Thymus (tissue), 11 donors: ENCODE results near the gene NAALAD2. TPM values are rescaled to one million over a fixed set of nuclear protein-coding genes. Genes with fewer than 3 reads are reported as not detected.
"Not testable (repeated sequence)": the region's sequence is repeated elsewhere in the genome, so short reads cannot be mapped to it uniquely, and the experiment has no call there.

Experiments
- DNase-seq, 9 donors: peaks; one replicate each; pipeline ENCODE4 v3.0.0-alpha.2; 2013; ENCODE audit warnings: low spot score in 9 of 9, low read depth in 6 of 9, missing footprints in 1 of 9
- H3K27ac ChIP-seq, 2 donors: one replicate each; pipeline ENCODE4 v1.5.1; 2013; ENCODE audit warnings: control low read depth in 1 of 2, low read depth in 1 of 2, low read length in 1 of 2, mild to moderate bottlenecking in 1 of 2, moderate library complexity in 1 of 2
- H3K27me3 ChIP-seq, 2 donors: one replicate each; pipeline ENCODE4 v1.5.1; 2013; ENCODE audit warnings: low read length in 1 of 2; ENCODE audit not compliant: control insufficient read depth in 2 of 2, insufficient read depth in 1 of 2
- H3K36me3 ChIP-seq, 2 donors: one replicate each; pipeline ENCODE4 v1.5.1; 2013; ENCODE audit warnings: low read length in 1 of 2, mild to moderate bottlenecking in 1 of 2, moderate library complexity in 1 of 2; ENCODE audit not compliant: control insufficient read depth in 2 of 2, insufficient read depth in 2 of 2
- H3K4me1 ChIP-seq, 2 donors: one replicate each; pipeline ENCODE4 v1.5.1; 2013; ENCODE audit warnings: low read length in 2 of 2; ENCODE audit not compliant: control insufficient read depth in 2 of 2, insufficient read depth in 2 of 2
- H3K4me3 ChIP-seq, 2 donors: one replicate each; pipeline ENCODE4 v1.5.1; 2013; ENCODE audit warnings: low read length in 2 of 2, control low read depth in 1 of 2, mild to moderate bottlenecking in 1 of 2
- H3K9me3 ChIP-seq, 2 donors: one replicate each; pipeline ENCODE4 v1.5.1; 2013; ENCODE audit warnings: low read length in 1 of 2, mild to moderate bottlenecking in 1 of 2; ENCODE audit not compliant: control insufficient read depth in 2 of 2, insufficient read depth in 1 of 2
- WGBS: extraction: QIAGEN DNeasy Blood & Tissue Kit; methylation state at CpG from one replicate; pipeline ENCODE4 v1.1.7; 2013; 5-methylcytosine and 5-hydroxymethylcytosine counted together
- polyA plus RNA-seq: library from polyadenylated mRNA; stranded (reverse); fragments of 200-250 nt; gene quantifications from one replicate; pipeline ENCODE4 v1.2.3, GENCODE V29; 2013
- total RNA-seq: library from RNA; stranded (reverse); fragments of 120-200 nt; gene quantifications from one replicate; pipeline ENCODE4 v1.2.4, GENCODE V29; 2013
- donor health status: healthy.

Gene NAALAD2
- total and polyA plus RNA-seq, 2 donors, result 0.23 to 0.47 TPM

DNA sequence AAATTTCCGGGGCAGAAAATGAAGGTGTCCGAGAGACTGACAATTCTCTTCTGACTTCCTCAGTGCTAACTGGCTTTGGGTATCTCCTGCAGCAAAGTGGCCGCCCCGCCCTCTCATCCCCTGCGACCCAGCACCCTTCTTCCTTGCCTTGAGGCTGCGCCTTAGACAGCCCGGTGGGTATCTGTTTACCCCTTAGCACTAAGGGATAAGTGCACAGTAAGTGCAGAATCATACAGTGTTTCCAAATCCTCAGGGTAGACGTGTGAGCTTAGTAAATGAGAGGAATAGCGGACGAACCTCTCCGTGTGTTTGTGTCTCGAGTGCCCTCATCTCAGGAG lies 88.8 kb downstream of the NAALAD2 start:
- Histone ChIP-seq H3K4me3 (peak overlapping the region; percentile 84 to 91), H3K36me3 (no peaks in the 10 kb centered on the region), H3K27me3 (no peaks in the 10 kb centered on the region), H3K27ac (peak overlapping the region; percentile 85 to 89), H3K4me1 (peaks cover 0 to 6% of the 10 kb centered on the region in 2 donors), H3K9me3 (peaks cover 0 to 4% of the 10 kb centered on the region in 2 donors)
- WGBS, result 4% methylated on average over 12 of the region's 12 CpGs
- DNase-seq, result no peak

DNA sequence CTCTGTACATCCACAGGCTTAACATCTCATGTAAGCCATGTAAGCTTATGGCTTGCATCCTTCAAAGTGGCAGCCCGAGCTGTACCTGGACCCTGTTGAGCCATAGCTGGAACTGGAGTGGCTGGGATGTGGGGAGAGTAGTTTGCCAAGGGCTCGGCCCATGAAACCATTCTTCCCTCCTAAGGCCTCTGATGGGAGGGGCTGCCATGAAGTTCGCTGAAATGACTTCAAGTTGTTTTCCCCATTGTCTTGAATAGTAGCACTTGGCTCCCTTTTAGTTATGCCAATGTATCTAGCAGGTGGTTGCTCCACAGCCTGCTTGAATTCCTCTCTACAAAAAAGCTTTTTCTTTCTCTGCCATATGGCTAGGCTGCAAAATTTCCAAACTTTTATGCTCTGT lies 93.6 kb downstream of the NAALAD2 start:
- Histone ChIP-seq H3K27me3 (no peaks in the 10 kb centered on the region), H3K9me3 (peaks cover 0 to 4% of the 10 kb centered on the region in 2 donors)
- 98% methylated on average over 3 of the region's 3 CpGs for WGBS

GRCh38 chr11:90229791-90230190 lies 95.3 kb downstream of the NAALAD2 start:
- Histone ChIP-seq H3K9me3 (peaks cover 0 to 4% of the 10 kb centered on the region in 2 donors), H3K27me3 (no peaks in the 10 kb centered on the region), H3K4me1 (no peaks in the 10 kb centered on the region), H3K4me3 (no peak overlapping the region), H3K36me3 (no peaks in the 10 kb centered on the region), H3K27ac (no peak overlapping the region)
- 99% methylated on average over 1 of the region's 1 CpG for WGBS
- DNase-seq, result no peak

More for the DNA sequence above, 93.6 kb downstream of the NAALAD2 start:
- Histone ChIP-seq H3K4me3 (no peak overlapping the region), H3K27ac (no peak overlapping the region), H3K4me1 (no peaks in the 10 kb centered on the region), H3K36me3 (no peaks in the 10 kb centered on the region)
- no peak for DNase-seq

GRCh38 chr11:90234977-90235376 lies 100.5 kb downstream of the NAALAD2 start:
- WGBS, result 99% methylated on average over 2 of the region's 2 CpGs

GRCh38 chr11:90235526-90235925 lies 101.1 kb downstream of the NAALAD2 start:
- Histone ChIP-seq H3K36me3 (no peaks in the 10 kb centered on the region), H3K27me3 (no peaks in the 10 kb centered on the region), H3K4me1 (no peaks in the 10 kb centered on the region), H3K27ac (no peak overlapping the region), H3K4me3 (no peak overlapping the region), H3K9me3 (no peaks in the 10 kb centered on the region)
- no peak for DNase-seq
- 92% methylated on average over 4 of the region's 4 CpGs for WGBS

More at GRCh38 chr11:90234977-90235376, 100.5 kb downstream of the NAALAD2 start:
- DNase-seq, result no peak
- no peaks in the 10 kb centered on the region for H3K4me1 ChIP-seq
- H3K27ac ChIP-seq, result no peak overlapping the region
- H3K36me3 ChIP-seq, result no peaks in the 10 kb centered on the region
- H3K4me3 ChIP-seq, result no peak overlapping the region
- no peaks in the 10 kb centered on the region for H3K27me3 ChIP-seq
- H3K9me3 ChIP-seq, result no peaks in the 10 kb centered on the region

GRCh38 chr11:90237004-90237403 lies 102.5 kb downstream of the NAALAD2 start:
- DNase-seq, result no peak
- WGBS, result 87% methylated on average over 4 of the region's 4 CpGs
- H3K4me1 ChIP-seq, result no peaks in the 10 kb centered on the region

GRCh38 chr11:90239967-90240636 lies 105.6 kb downstream of the NAALAD2 start:
- 95% methylated on average over 18 of the region's 20 CpGs for WGBS
- not testable (repeated sequence) for H3K4me1 ChIP-seq, H3K36me3 ChIP-seq, H3K27me3 ChIP-seq, H3K4me3 ChIP-seq, H3K9me3 ChIP-seq, DNase-seq, H3K27ac ChIP-seq

More at GRCh38 chr11:90237004-90237403, 102.5 kb downstream of the NAALAD2 start:
- Histone ChIP-seq H3K27ac (no peak overlapping the region), H3K36me3 (no peaks in the 10 kb centered on the region), H3K27me3 (no peaks in the 10 kb centered on the region), H3K9me3 (no peaks in the 10 kb centered on the region), H3K4me3 (no peak overlapping the region)

- no peaks in the 10 kb centered on the region for H3K36me3 ChIP-seq
Measured at GRCh38 chr11:90241414-90241813, 107.0 kb downstream of the NAALAD2 start.

More at GRCh38 chr11:90241414-90241813, 107.0 kb downstream of the NAALAD2 start:
- 94% methylated on average over 4 of the region's 4 CpGs for WGBS
- H3K9me3 ChIP-seq, result no peaks in the 10 kb centered on the region
- DNase-seq, result no peak
- no peak overlapping the region for H3K27ac ChIP-seq
- H3K27me3 ChIP-seq, result no peaks in the 10 kb centered on the region
- H3K4me3 ChIP-seq, result no peak overlapping the region
- H3K4me1 ChIP-seq, result no peaks in the 10 kb centered on the region
